ENCODE measurements around the gene GPER1. TPM values are rescaled to one million over a fixed set of nuclear protein-coding genes. Genes with fewer than 3 reads are reported as not detected.
"Not testable (repeated sequence)": the region's sequence is repeated elsewhere in the genome, so short reads cannot be mapped to it uniquely, and the experiment has no call there.

GPER1 gene
- total RNA-seq, 2 donors from 2014 or later, result 5.5 to 6.6 TPM

DNA sequence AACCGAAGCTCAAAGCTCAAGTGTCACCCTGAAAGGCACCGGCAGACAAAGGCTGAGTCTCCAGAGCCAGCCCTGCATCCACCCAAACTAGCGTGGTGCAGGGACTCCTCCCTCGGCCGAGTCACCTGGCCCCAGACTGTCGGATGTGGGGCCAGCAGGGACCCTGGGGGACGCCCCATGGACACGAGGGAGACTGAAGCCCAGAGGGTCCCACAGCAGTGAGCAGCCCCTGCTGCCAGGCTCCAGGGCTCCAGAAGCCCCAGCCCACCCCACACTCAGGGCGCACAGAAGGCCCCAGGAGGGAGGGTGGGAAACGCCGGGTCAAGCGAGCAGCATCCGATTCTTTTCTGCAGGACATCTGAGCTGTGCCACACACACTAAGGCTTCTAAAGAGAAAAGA lies 23.3 kb upstream of the GPER1 start:
- DNase-seq (ENCODE audit: low spot score), result no peak
- intact Hi-C loops (cut with DNase I), result loop anchor here in 1 of 2 donors (2.0 kb wide), 1 partner anchor 72 kb away; no protein-coding TSS in a partner anchor

DNA sequence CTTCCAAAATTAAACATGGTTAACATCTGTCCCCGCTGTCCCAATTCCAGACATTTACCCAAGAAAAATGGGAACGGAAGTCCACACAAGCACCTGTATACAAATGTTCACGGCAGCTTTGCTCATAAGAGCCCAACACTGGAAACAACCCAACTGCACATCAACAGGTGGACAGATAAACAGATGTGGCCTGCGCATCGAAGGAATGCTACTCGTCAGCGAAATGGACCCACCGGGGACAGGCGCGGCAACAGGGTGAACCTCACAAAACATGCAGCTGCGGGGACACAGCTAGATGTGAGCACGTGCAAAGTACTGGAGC lies 22.7 kb upstream of the GPER1 start:
- intact Hi-C loops (cut with DNase I), result loop anchor here (1.0 to 2.0 kb wide), 2 partner anchors 70 to 72 kb away; no protein-coding TSS in a partner anchor
- DNase-seq (ENCODE audit: low spot score), result no peak

DNA sequence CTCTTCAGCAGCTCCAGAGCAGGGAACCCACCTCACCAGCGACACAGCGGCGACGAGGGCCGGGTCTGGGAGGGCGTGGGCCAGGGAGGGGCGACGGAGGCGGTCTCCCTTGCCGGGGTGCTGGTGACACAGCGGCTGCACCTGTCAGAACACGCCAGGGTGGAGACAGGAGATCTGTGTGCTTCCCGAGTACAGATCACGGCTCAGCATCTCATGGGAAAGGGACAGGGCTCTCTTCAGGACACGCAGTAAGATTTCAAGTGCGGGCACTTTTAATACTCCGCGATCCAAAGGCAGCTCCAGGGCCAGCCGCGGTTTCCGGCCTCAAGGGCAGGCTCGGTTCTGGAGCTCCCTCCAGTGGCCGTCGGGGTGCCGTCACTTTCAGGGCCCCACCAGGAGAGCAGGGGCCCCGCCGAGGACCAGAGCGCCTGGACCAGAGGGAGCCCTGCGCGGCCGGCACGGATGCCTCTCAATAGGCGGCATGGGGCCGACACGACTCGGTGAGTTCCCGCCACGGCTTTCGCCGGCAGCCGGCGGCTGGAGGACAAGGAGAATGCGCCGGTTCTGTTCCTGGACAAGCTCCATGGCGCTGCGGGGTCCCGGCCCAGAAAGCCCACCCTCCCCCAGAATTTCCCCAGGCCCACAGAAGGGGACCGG lies 22.2 kb upstream of the GPER1 start:
- intact Hi-C loops (cut with DNase I), result loop anchor here (1.0 to 2.0 kb wide), 3 partner anchors 10 to 73 kb away; no protein-coding TSS in a partner anchor
- DNase-seq (ENCODE audit: low spot score), result peak; percentile 96

GRCh38 chr7:1066242-1066588 lies 21.7 kb upstream of the GPER1 start:
- intact Hi-C loops (cut with DNase I), result loop anchor here in 1 of 2 donors (1.0 kb wide), 1 partner anchor 9 kb away; no protein-coding TSS in a partner anchor
- DNase-seq (ENCODE audit: low spot score), result no peak

GRCh38 chr7:1068013-1068412 lies 19.9 kb upstream of the GPER1 start:
- intact Hi-C loops (cut with DNase I), result loop anchor here in 1 of 2 donors (2.0 kb wide), 1 partner anchor 83 kb away; no protein-coding TSS in a partner anchor
- no peak for DNase-seq (ENCODE audit: low spot score)

DNA sequence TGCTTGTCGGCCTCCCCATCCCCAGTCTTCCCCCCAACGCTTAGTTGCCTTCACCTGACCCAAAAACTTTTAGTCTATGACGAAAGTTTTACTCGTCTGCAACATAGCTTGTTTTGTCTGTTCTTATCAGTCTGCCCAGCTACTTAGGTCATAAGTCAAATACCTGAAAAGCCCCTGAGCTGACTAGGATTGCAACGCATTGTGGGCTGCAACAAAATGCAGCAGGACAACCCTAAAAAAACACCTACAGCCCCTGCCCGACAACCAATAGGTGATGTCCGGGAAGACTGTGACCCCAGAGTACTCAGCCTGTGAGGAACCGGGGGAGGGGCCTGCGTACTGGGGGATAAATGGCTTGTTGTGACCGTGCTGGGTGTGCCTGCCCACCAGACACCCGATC lies 19.3 kb upstream of the GPER1 start:
- DNase-seq (ENCODE audit: low spot score), result no peak
- intact Hi-C loops (cut with DNase I), result loop anchor here in 1 of 2 donors (2.0 kb wide), 1 partner anchor 84 kb away; no protein-coding TSS in a partner anchor

DNA sequence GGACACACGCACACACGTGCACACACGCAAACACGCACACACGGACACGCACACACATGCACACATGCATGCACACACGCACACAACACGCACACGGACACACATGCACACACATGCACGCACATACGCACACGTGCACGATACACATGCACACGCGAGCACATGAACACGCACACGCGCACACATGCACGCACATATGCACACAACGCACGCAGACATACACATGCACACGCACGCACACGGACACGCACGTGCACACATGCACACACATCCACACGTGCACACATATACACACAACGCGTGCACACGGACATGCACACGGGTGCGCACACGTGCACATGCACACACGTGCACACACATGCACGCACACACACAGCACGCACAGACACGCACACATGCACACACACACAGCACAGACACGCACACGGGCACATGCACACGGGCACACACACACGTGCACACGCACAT lies 17.3 kb upstream of the GPER1 start:
- intact Hi-C loops (cut with DNase I), result no loop called here
- no peak for DNase-seq (ENCODE audit: low spot score)

DNA sequence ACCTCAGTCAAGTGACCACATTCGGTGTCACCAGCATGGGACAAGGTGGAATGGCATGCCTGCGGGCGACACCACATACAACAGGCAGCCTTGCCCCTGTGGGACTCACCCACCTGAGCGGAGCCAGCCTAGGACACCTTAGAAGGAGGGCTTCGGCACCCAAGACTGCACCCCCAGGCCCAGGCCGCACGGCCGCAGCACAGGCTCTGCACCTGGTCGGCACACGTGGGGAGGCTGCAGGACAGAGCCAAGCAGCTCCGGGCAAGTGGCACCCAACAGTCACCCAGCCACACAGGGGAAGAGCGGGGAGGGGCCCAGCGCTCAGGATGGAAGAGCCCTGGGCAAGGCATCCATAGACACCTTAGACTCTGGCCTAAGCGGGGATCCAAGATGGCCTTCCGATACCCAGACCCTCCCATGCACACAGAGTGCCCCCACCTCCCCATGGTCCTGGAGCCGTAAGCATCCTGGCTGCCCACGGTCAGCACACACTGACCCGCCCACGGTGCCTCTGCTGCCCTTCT lies 16.1 kb upstream of the GPER1 start:
- no peak for DNase-seq (ENCODE audit: low spot score)
- intact Hi-C loops (cut with DNase I), result no loop called here

GRCh38 chr7:1073142-1073977 lies 14.6 kb upstream of the GPER1 start:
- intact Hi-C loops (cut with DNase I), result no loop called here
- no peak for DNase-seq (ENCODE audit: low spot score)

GRCh38 chr7:1074018-1074417 lies 13.9 kb upstream of the GPER1 start:
- intact Hi-C loops (cut with DNase I); DNase-seq (ENCODE audit: low spot score): not testable (repeated sequence)

GRCh38 chr7:1074593-1075431 lies 13.1 kb upstream of the GPER1 start:
- no peak for DNase-seq (ENCODE audit: low spot score)
- intact Hi-C loops (cut with DNase I), result loop anchor here in 1 of 2 donors (1.0 kb wide), 1 partner anchor 9 kb away; no protein-coding TSS in a partner anchor

- DNase-seq (ENCODE audit: low spot score), result no peak
- intact Hi-C loops (cut with DNase I), result no loop called here
These were observed 11.5 kb upstream of the GPER1 start for GRCh38 chr7:1076184-1077072.

GRCh38 chr7:1078519-1078918 lies 9.4 kb upstream of the GPER1 start:
- intact Hi-C loops (cut with DNase I), result no loop called here
- no peak for DNase-seq (ENCODE audit: low spot score)

GRCh38 chr7:1078985-1079384 lies 8.9 kb upstream of the GPER1 start:
- DNase-seq (ENCODE audit: low spot score), result no peak
- intact Hi-C loops (cut with DNase I), result no loop called here

GRCh38 chr7:1079546-1079945 lies 8.4 kb upstream of the GPER1 start:
- DNase-seq (ENCODE audit: low spot score), result no peak
- intact Hi-C loops (cut with DNase I), result no loop called here

- intact Hi-C loops (cut with DNase I), result no loop called here
- DNase-seq (ENCODE audit: low spot score), result no peak
These were observed 7.5 kb upstream of the GPER1 start for GRCh38 chr7:1080252-1080920.

GRCh38 chr7:1080921-1081255 lies 7.0 kb upstream of the GPER1 start:
- intact Hi-C loops (cut with DNase I), result no loop called here
- DNase-seq (ENCODE audit: low spot score), result no peak

DNA sequence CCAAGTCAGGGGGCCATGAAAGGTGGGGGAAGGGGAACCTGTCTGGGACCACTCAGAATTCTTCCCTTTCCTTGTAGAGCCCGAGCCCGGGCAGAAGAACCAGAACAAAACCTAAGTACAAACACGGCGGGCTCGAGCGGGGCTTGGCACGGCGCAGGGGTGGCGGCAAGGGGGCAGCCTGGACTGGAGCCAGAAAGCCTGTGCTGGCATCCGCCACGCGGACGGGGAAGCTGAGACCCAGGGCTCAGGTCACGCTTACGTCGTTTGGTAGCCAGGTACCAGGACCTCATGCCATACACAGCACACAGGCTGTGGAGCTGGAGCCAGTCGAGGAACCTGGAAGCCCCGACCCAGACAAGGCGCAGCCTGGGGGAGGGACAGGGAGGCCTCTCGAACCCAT lies 6.6 kb upstream of the GPER1 start:
- DNase-seq (ENCODE audit: low spot score), result no peak
- intact Hi-C loops (cut with DNase I), result no loop called here
